Bronchial epithelial cell (primary cell): ENCODE results near the gene EDN2. TPM values are rescaled to one million over a fixed set of nuclear protein-coding genes. Genes with fewer than 3 reads are reported as not detected.

Experiments
- DNase-seq: peaks from one replicate; pipeline ENCODE4 v3.0.0-alpha.2; 2010; ENCODE audit warnings: low read depth
- FAIRE-seq: peaks from 2 replicates; lab custom pipeline; 2011; peaks lifted over from hg19 to GRCh38; lab: Jason Lieb, UNC
- H3K27me3 ChIP-seq: 2 replicates; pipeline ENCODE4 v1.5.1; 2011; ENCODE audit warnings: low read length; ENCODE audit not compliant: control insufficient read depth, insufficient read depth
- H3K36me3 ChIP-seq: 2 replicates; pipeline ENCODE4 v1.5.1; 2011; ENCODE audit warnings: low read length; ENCODE audit not compliant: control insufficient read depth, insufficient read depth
- H3K4me3 ChIP-seq: 2 replicates; pipeline ENCODE4 v1.5.1; 2011; ENCODE audit warnings: mild to moderate bottlenecking, low read depth, low read length, control low read depth
- CTCF ChIP-seq: IDR thresholded peaks from 2 replicates; pipeline ENCODE4 v1.5.1; 2011; ENCODE audit warnings: mild to moderate bottlenecking, moderate library complexity, low read length, control low read depth, inconsistent platforms; ENCODE audit not compliant: insufficient read depth, severe bottlenecking
- total RNA-seq: library from RNA; depleted of rRNA; stranded (reverse); fragments of >200 nt; gene quantifications from 2 replicates; pipeline ENCODE4 v1.2.1, GENCODE V29; 2014

The EDN2 gene
- total RNA-seq, 1 donor from 2014 or later = 1.6 TPM

GRCh38 chr1:41519667-41520066 lies 35.2 kb upstream of the EDN2 start:
- DNase-seq = no peak
- peaks cover 2% of the 10 kb centered on the region for H3K27me3 ChIP-seq
- H3K36me3 ChIP-seq = no peaks in the 10 kb centered on the region
- TF ChIP-seq CTCF = no peak
- no peak overlapping the region for H3K4me3 ChIP-seq
- no peak for FAIRE-seq

- H3K36me3 ChIP-seq = no peaks in the 10 kb centered on the region
- FAIRE-seq (no peak), DNase-seq (no peak)
- no peak for TF ChIP-seq CTCF
- H3K27me3 ChIP-seq = peaks cover 2% of the 10 kb centered on the region
- no peak overlapping the region for H3K4me3 ChIP-seq
Observed at GRCh38 chr1:41518471-41518870, 34.0 kb upstream of the EDN2 start.

- Histone ChIP-seq H3K27me3 (no peaks in the 10 kb centered on the region), H3K36me3 (no peaks in the 10 kb centered on the region), H3K4me3 (no peak overlapping the region)
- DNase-seq = no peak
- TF ChIP-seq CTCF = no peak
- no peak for FAIRE-seq
Observed at GRCh38 chr1:41517062-41517438, 32.6 kb upstream of the EDN2 start.

GRCh38 chr1:41516168-41517061 lies 31.9 kb upstream of the EDN2 start:
- H3K27me3 ChIP-seq = no peaks in the 10 kb centered on the region
- DNase-seq (peak; percentile 73), FAIRE-seq (no peak)
- H3K4me3 ChIP-seq = peak overlapping the region; percentile 13
- no peaks in the 10 kb centered on the region for H3K36me3 ChIP-seq
- peak; percentile 94 for TF ChIP-seq CTCF

GRCh38 chr1:41515778-41516167 lies 31.3 kb upstream of the EDN2 start:
- no peak for DNase-seq
- Histone ChIP-seq H3K36me3 (no peaks in the 10 kb centered on the region), H3K27me3 (no peaks in the 10 kb centered on the region), H3K4me3 (no peak overlapping the region)
- no peak for TF ChIP-seq CTCF
- FAIRE-seq = no peak
